Vagina (tissue), 2 donors: ENCODE measurements around the gene PMM2. TPM values are rescaled to one million over a fixed set of nuclear protein-coding genes. Genes with fewer than 3 reads are reported as not detected.

ENCODE experiments used
- DNase-seq, 2 donors: peaks; one replicate each; pipeline ENCODE4 v3.0.0-alpha.2; 2017; ENCODE audit errors: extremely low spot score in 2 of 2
- H3K27ac ChIP-seq: fragments of 200-600 bp; sonication (generic); one replicate; pipeline ENCODE4 v1.5.1; 2019
- H3K27me3 ChIP-seq: fragments of 200-600 bp; sonication (generic); one replicate; pipeline ENCODE4 v1.5.1; 2019
- H3K36me3 ChIP-seq, 2 donors: fragments of 200-600 bp; sonication (generic); one replicate each; pipeline ENCODE4 v1.5.1; 2017 to 2019
- H3K4me1 ChIP-seq: fragments of 200-600 bp; sonication (generic); one replicate; pipeline ENCODE4 v1.5.1; 2019
- H3K4me3 ChIP-seq, 2 donors: fragments of 200-600 bp; sonication (generic); 1 replicate in 1 of 2; 2 replicates in 1 of 2; pipeline ENCODE4 v1.5.1; 2016 to 2019
- H3K9me3 ChIP-seq: fragments of 200-600 bp; sonication (generic); one replicate; pipeline ENCODE4 v1.5.1; 2019
- POLR2A ChIP-seq, 2 donors: fragments of 450-650 bp; IDR thresholded peaks; one replicate each; pipeline ENCODE4 v1.6.1; 2017; ENCODE audit warnings: antibody characterized with exemption in 2 of 2, mild to moderate bottlenecking in 2 of 2, moderate library complexity in 2 of 2
- POLR2AphosphoS5 ChIP-seq, 2 donors: sonication (generic); formaldehyde crosslinking; IDR thresholded peaks; one replicate each; pipeline ENCODE4 v1.9.0; 2017; ENCODE audit warnings: antibody characterized with exemption in 2 of 2, mild to moderate bottlenecking in 2 of 2, low read depth in 1 of 2; ENCODE audit not compliant: insufficient read depth in 1 of 2
- intact Hi-C: fragments of 100-400 bp; cut with DNase I; formaldehyde crosslinking; loops from one replicate; pipeline ENCODE4 v1.15.1; 2023
- total RNA-seq: library from RNA; depleted of rRNA; stranded (reverse); fragments of >200 nt; gene quantifications from one replicate; pipeline ENCODE4 v1.2.3, GENCODE V29; 2016
- TF ChIP-seq, protein P1 (sequence below), 3 experiments: fragments of 450-650 bp in 2 of 3; fragments of 200-600 bp in 1 of 3; sonication (generic) in 1 of 3; IDR thresholded peaks; one replicate each; pipeline ENCODE4 v1.5.1; 2017 to 2019; ENCODE audit warnings: antibody characterized with exemption in 3 of 3, mild to moderate bottlenecking in 2 of 3, moderate library complexity in 2 of 3

PMM2 gene
- total RNA-seq, 1 donor from 2014 or later, result 21.4 TPM

DNA sequence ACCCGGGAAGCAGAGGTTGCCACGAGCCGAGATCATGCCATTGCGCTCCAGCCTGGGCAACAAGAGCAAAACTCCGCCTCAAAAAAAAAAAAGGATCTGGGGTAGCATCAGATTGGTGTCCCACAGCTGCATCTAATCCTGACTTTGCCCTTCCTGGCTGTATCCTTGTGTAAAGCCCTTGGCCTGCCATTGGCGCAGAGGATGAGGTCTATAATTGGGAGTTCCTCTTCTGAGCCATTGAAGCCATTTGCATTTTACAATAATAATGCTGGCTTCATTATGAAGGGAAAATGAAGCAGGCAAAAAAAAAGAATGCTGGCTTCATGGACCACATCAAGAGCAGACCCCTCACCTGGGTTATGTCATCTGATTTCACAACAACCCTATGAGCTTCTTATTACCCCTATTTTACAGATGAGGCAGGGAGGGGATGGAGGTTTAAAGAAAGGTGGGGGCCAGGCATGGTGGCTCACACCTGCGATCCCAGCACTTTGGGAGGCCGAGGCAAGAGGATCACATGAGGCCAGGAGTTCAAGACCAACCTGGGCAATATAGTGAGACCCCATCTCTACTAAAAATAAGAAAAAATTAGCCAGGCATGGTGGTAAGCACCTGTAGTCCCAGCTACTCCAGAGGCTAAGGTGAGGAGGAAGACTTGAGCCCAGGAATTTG, 83.3 kb downstream of the PMM2 start:
- Histone ChIP-seq H3K9me3 (no peaks in the 10 kb centered on the region), H3K4me1 (peaks cover 30% of the 10 kb centered on the region), H3K36me3 (no peaks in the 10 kb centered on the region), H3K27me3 (no peaks in the 10 kb centered on the region), H3K4me3 (no peak overlapping the region), H3K27ac (no peak overlapping the region)
- TF ChIP-seq POLR2A (IDR thresholded peaks at IDR 0.05), result no peak
- TF ChIP-seq POLR2AphosphoS5 (IDR thresholded peaks at IDR 0.05; ENCODE audit: insufficient read depth in 1 of 2, low read depth in 1 of 2), result no peak
- TF ChIP-seq, protein P1, sequence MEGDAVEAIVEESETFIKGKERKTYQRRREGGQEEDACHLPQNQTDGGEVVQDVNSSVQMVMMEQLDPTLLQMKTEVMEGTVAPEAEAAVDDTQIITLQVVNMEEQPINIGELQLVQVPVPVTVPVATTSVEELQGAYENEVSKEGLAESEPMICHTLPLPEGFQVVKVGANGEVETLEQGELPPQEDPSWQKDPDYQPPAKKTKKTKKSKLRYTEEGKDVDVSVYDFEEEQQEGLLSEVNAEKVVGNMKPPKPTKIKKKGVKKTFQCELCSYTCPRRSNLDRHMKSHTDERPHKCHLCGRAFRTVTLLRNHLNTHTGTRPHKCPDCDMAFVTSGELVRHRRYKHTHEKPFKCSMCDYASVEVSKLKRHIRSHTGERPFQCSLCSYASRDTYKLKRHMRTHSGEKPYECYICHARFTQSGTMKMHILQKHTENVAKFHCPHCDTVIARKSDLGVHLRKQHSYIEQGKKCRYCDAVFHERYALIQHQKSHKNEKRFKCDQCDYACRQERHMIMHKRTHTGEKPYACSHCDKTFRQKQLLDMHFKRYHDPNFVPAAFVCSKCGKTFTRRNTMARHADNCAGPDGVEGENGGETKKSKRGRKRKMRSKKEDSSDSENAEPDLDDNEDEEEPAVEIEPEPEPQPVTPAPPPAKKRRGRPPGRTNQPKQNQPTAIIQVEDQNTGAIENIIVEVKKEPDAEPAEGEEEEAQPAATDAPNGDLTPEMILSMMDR (IDR thresholded peaks at IDR 0.05), result no peak
- no peak for DNase-seq
- intact Hi-C loops, result loop anchor here (5.0 kb wide), 1 partner anchor 314 kb away; no protein-coding TSS in a partner anchor

DNA sequence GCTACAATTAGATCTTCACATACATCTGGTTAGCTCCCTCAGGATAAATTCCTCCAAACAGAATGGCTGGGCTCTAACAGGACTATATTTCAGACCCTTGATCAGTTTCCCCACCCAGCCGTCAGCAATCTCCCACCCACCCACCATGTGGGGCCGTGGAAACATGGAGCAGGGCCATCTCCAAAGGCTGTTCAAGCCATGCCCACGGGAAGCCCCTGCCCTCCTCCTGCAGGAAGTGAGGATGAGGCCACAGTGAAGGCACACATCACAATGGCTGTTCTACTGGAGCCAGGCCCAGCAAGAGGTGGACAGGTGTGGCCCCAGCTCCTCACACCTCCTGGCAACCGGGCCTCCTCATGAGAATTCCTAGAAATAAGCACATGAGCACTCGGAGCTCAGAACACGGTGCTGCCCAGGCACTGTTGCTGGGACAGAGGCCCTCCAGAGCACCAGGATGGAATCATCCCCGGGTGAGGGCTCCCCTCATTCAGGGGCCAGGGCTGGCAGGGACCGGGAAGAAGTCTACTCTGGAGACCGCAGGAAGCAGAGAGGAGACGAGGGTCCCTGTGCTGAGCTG, 84.5 kb downstream of the PMM2 start, which contains the start of gene LITAFD:
TSS of gene LITAFD (plus strand) at position 311 of the 577 bp plus-strand sequence. CDS start 2,005 bp downstream, outside the sequence.
- Histone ChIP-seq H3K27ac (no peak within 1 kb of the TSS), H3K9me3 (no peaks in the 10 kb centered on the region), H3K36me3 (no peaks in the 10 kb centered on the region), H3K27me3 (no peaks in the 10 kb centered on the region), H3K4me1 (peaks cover 41% of the 10 kb centered on the region), H3K4me3 (no peak within 1 kb of the TSS)
- no peak for DNase-seq
- no peak for TF ChIP-seq POLR2AphosphoS5 (IDR thresholded peaks at IDR 0.05; ENCODE audit: insufficient read depth in 1 of 2, low read depth in 1 of 2)
- TF ChIP-seq, protein P1 (IDR thresholded peaks at IDR 0.05), result no peak
- TF ChIP-seq POLR2A (IDR thresholded peaks at IDR 0.05), result no peak
- intact Hi-C loops, result loop anchor here (5.0 kb wide), 1 partner anchor 315 kb away; no protein-coding TSS in a partner anchor

DNA sequence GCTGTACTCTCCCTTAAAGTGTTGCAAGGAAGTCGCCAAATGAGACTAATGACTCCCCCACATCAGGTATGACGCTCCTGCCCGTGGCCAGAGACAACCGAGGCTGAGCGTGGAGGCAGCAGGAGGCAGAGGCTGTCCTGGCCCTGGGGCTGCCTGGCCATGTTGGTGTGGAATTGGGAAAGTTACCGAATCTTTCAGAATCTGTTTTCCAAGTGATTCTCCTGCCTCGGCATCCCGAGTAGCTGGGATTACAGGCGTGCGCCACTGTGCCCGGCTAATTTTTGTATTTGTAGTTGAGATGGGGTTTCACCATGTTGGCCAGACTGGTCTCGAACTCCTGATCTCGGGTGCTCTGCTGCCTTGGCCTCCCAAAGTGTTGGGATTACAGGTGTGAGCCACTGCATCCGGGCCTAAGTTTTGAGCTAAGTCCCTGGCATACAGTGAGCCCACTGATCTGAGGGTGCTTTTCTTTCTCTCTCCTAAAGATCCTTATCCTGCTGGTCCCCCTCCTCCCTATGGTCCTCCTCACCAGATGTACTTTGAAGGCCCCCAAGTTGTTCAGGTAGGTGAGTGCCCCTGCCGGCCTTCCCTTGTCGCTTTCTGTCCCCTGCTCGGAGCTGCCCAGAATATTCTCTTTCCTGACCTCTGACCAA, 85.2 kb downstream of the PMM2 start:
- H3K27me3 ChIP-seq, result no peaks in the 10 kb centered on the region
- DNase-seq, result no peak
- no peak overlapping the region for H3K4me3 ChIP-seq
- H3K36me3 ChIP-seq, result no peaks in the 10 kb centered on the region
- TF ChIP-seq POLR2A (IDR thresholded peaks at IDR 0.05) (no peak), POLR2AphosphoS5 (IDR thresholded peaks at IDR 0.05; ENCODE audit: insufficient read depth in 1 of 2, low read depth in 1 of 2) (no peak)
- TF ChIP-seq, protein P1 (IDR thresholded peaks at IDR 0.05), result no peak
- intact Hi-C loops, result loop anchor here (5.0 kb wide), 1 partner anchor 316 kb away; no protein-coding TSS in a partner anchor
- H3K27ac ChIP-seq, result no peak overlapping the region
- peaks cover 42% of the 10 kb centered on the region for H3K4me1 ChIP-seq
- H3K9me3 ChIP-seq, result no peaks in the 10 kb centered on the region

DNA sequence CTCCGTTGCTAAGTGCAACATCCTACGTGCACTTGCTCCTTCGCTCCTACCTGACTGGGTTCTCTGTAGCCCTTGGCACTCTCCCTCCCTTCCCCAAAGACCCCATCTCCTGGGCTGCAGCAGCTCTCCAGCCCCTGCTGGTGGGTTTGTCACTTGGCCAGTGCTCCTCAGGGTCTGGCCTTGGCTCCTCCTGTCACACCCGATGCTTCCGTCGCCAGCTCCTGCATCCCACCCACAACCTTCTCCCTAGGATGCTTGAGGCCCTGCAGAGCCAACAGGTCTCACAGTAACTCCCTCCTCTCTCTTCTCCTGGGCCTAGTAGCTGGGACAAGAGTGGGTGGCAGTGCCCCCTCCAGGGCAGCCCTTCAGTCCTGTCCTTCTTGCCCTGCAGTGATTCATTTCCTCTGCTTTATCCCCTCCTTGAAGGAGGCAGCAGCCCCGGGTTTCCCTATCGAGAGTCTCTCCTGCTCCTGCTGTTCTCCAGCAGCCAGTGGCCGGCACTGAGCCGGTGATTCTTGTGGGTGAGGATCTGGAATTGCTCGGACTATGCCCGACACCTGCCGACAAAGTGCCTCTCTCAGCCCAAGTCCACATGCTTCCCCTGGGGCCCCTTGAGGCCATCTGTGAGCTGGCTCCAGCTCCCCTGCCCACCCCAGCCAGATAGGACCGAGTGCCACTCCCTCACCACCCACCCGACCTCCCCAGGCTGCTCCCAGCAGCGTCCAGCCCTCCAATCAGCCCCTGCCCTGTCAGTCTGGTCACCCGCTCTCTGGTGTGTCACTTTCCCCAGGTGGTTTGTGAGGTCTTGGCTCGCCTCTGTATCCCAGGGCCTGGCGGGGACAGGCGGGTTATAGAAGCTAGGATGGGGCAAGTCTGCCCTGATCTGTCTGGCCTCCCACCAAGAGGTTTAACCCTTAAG, 88.3 kb downstream of the PMM2 start:
- Histone ChIP-seq H3K4me3 (no peak overlapping the region), H3K4me1 (peaks cover 28% of the 10 kb centered on the region), H3K9me3 (no peaks in the 10 kb centered on the region), H3K27me3 (no peaks in the 10 kb centered on the region), H3K36me3 (peaks cover 0 to 3% of the 10 kb centered on the region in 2 donors), H3K27ac (no peak overlapping the region)
- TF ChIP-seq POLR2A (IDR thresholded peaks at IDR 0.05) (no peak), POLR2AphosphoS5 (IDR thresholded peaks at IDR 0.05; ENCODE audit: insufficient read depth in 1 of 2, low read depth in 1 of 2) (no peak)
- TF ChIP-seq, protein P1 (IDR thresholded peaks at IDR 0.05), result no peak
- DNase-seq, result peak in 1 of 2 donors; percentile 87
- intact Hi-C loops, result no loop called here
